DMS53 treated with DMSO at 0.1 percent for 48 hours (cell line): ENCODE measurements around the gene CFAP299.
"Not testable (repeated sequence)": the region's sequence is repeated elsewhere in the genome, so short reads cannot be mapped to it uniquely, and the experiment has no call there.

ENCODE experiments used
- DNase-seq: peaks from one replicate; lab custom pipeline; 2025; ENCODE audit not compliant: unreplicated experiment; lab: John Stamatoyannopoulos, UW

The CFAP299 gene

GRCh38 chr4:80705311-80705710 is 369.8 kb downstream of the CFAP299 start:
- DNase-seq: no peak

GRCh38 chr4:80709082-80709869 is 373.7 kb downstream of the CFAP299 start:
- DNase-seq: no peak

- DNase-seq: no peak
These were observed 375.4 kb downstream of the CFAP299 start for GRCh38 chr4:80710748-80711451.

- no peak for DNase-seq
These were observed 376.4 kb downstream of the CFAP299 start for GRCh38 chr4:80711956-80712355.

GRCh38 chr4:80713409-80713808 is 377.9 kb downstream of the CFAP299 start:
- peak; percentile 9 for DNase-seq

GRCh38 chr4:80717204-80717603 is 381.7 kb downstream of the CFAP299 start:
- no peak for DNase-seq

GRCh38 chr4:80726471-80726870 is 390.9 kb downstream of the CFAP299 start:
- no peak for DNase-seq

- DNase-seq: no peak
These were observed 394.6 kb downstream of the CFAP299 start for GRCh38 chr4:80730158-80730557.

GRCh38 chr4:80731436-80731835 is 395.9 kb downstream of the CFAP299 start:
- DNase-seq: no peak

GRCh38 chr4:80732010-80732409 is 396.5 kb downstream of the CFAP299 start:
- no peak for DNase-seq

GRCh38 chr4:80740375-80740774 is 404.8 kb downstream of the CFAP299 start:
- DNase-seq: no peak

GRCh38 chr4:80749558-80749957 is 414.0 kb downstream of the CFAP299 start:
- DNase-seq: not testable (repeated sequence)

- no peak for DNase-seq
These were observed 415.7 kb downstream of the CFAP299 start for GRCh38 chr4:80751200-80751599.

GRCh38 chr4:80767944-80768343 is 432.4 kb downstream of the CFAP299 start:
- DNase-seq: no peak

- no peak for DNase-seq
These were observed 440.6 kb downstream of the CFAP299 start for GRCh38 chr4:80776168-80776567.

- no peak for DNase-seq
These were observed 445.9 kb downstream of the CFAP299 start for GRCh38 chr4:80781431-80781830.

GRCh38 chr4:80787306-80787705 is 451.8 kb downstream of the CFAP299 start:
- no peak for DNase-seq

GRCh38 chr4:80788798-80789197 is 453.3 kb downstream of the CFAP299 start:
- no peak for DNase-seq

GRCh38 chr4:80790152-80790551 is 454.6 kb downstream of the CFAP299 start:
- DNase-seq: no peak

GRCh38 chr4:80793660-80794059 is 458.1 kb downstream of the CFAP299 start:
- DNase-seq: not testable (repeated sequence)

GRCh38 chr4:80798082-80798481 is 462.6 kb downstream of the CFAP299 start:
- no peak for DNase-seq

- DNase-seq: not testable (repeated sequence)
These were observed 465.2 kb downstream of the CFAP299 start for GRCh38 chr4:80800719-80801118.
